PC-9 (cell line): ENCODE measurements around the gene YWHAB. TPM values are rescaled to one million over a fixed set of nuclear protein-coding genes. Genes with fewer than 3 reads are reported as not detected.

Source experiments
- BruUV-seq: library from RNA; stranded (reverse); fragments of 400-500 nt; replicated peaks from 2 replicates; lab custom pipeline; 2021; lab: Mats Ljungman, UMichigan
- CTCF ChIA-PET: fragments of 300-600 bp; sonication (Branson Sonifier 250); formaldehyde crosslinking; loops from one replicate; lab custom pipeline; 2022; ENCODE audit warnings: antibody characterized with exemption; lab: Charles Lee
- POLR2A ChIA-PET: fragments of 300-600 bp; sonication (Branson Sonifier 250); formaldehyde crosslinking; loops from one replicate; lab custom pipeline; 2022; ENCODE audit warnings: antibody characterized with exemption; ENCODE audit not compliant: unreplicated experiment; lab: Charles Lee
- DNase-seq, 2 experiments: peaks; one replicate each; pipeline versions ENCODE4 v3.0.0 to v3.0.0-alpha.2; 2015 to 2022; ENCODE audit warnings: mixed read lengths in 1 of 2
- H2AFZ ChIP-seq: fragments of 200-600 bp; sonication (generic); 2 replicates; pipeline ENCODE4 v1.8.1; 2017; ENCODE audit warnings: antibody characterized with exemption
- H3F3A ChIP-seq: fragments of 200-600 bp; sonication (generic); 2 replicates; pipeline ENCODE4 v1.8.1; 2017; ENCODE audit warnings: antibody characterized with exemption, mild to moderate bottlenecking, low read depth; ENCODE audit not compliant: insufficient read depth
- H3K27ac ChIP-seq: fragments of 200-600 bp; sonication (generic); 2 replicates; pipeline ENCODE4 v1.6.1; 2016; ENCODE audit warnings: mixed run types
- H3K27me3 ChIP-seq: fragments of 200-600 bp; sonication (generic); 2 replicates; pipeline ENCODE4 v1.6.1; 2016; ENCODE audit warnings: low read depth, mixed run types; ENCODE audit not compliant: insufficient read depth
- H3K36me3 ChIP-seq: fragments of 200-600 bp; sonication (generic); 2 replicates; pipeline ENCODE4 v1.6.1; 2016; ENCODE audit warnings: low read depth, mixed run types
- H3K4me1 ChIP-seq: fragments of 200-600 bp; sonication (generic); replicated peaks from 2 replicates; pipeline ENCODE4 v1.6.1; 2016; ENCODE audit warnings: mixed run types; ENCODE audit not compliant: insufficient read depth
- H3K4me2 ChIP-seq: fragments of 200-600 bp; sonication (generic); 2 replicates; pipeline ENCODE4 v1.6.1; 2017; ENCODE audit warnings: mixed run types
- H3K4me3 ChIP-seq: fragments of 200-600 bp; sonication (generic); 2 replicates; pipeline ENCODE4 v1.6.1; 2016; ENCODE audit warnings: mixed run types
- H3K79me2 ChIP-seq: fragments of 200-600 bp; sonication (generic); 2 replicates; pipeline ENCODE4 v1.6.1; 2017; ENCODE audit warnings: low read depth, mixed run types
- H3K9me2 ChIP-seq: fragments of 200-600 bp; sonication (generic); 2 replicates; pipeline ENCODE4 v1.8.1; 2017; ENCODE audit warnings: mild to moderate bottlenecking; ENCODE audit not compliant: insufficient read depth
- H3K9me3 ChIP-seq: fragments of 200-600 bp; sonication (generic); 2 replicates; pipeline ENCODE4 v1.8.1; 2016; ENCODE audit warnings: low read depth; ENCODE audit not compliant: insufficient read depth
- H4K20me1 ChIP-seq: fragments of 200-600 bp; sonication (generic); 2 replicates; pipeline ENCODE4 v1.8.1; 2017; ENCODE audit not compliant: insufficient read depth
- CTCF ChIP-seq: fragments of 200-600 bp; sonication (generic); conservative IDR thresholded peaks from 2 replicates; pipeline ENCODE4 v1.6.1; 2017; ENCODE audit warnings: mixed run types, antibody characterized with exemption, mild to moderate bottlenecking, moderate library complexity
- EZH2 ChIP-seq: fragments of 200-600 bp; sonication (generic); IDR thresholded peaks from 2 replicates; pipeline ENCODE4 v1.8.0; 2017; ENCODE audit warnings: antibody characterized with exemption, low read depth
- intact Hi-C: fragments of 100-400 bp; cut with micrococcal nuclease; formaldehyde crosslinking; loops from one replicate; pipeline ENCODE4 v1.10.0; 2022; ENCODE audit not compliant: unreplicated experiment
- total RNA-seq: library from RNA; stranded (reverse); gene quantifications from 2 replicates; pipeline ENCODE4 v1.2.3, GENCODE V29; 2021

YWHAB gene
- total RNA-seq, 1 experiment from 2014 or later: 249 TPM

- ChIA-PET CTCF (no interaction called here), POLR2A (no interaction called here)
- Histone ChIP-seq H2AFZ (no peak overlapping the region), H3K4me3 (no peak overlapping the region), H3K4me2 (no peak overlapping the region), H4K20me1 (peaks cover 6% of the 10 kb centered on the region; the same call in 1 of the 2 replicates), H3K9me3 (no peaks in the 10 kb centered on the region), H3K79me2 (no peaks in the 10 kb centered on the region), H3K4me1 (no peaks in the 10 kb centered on the region), H3K36me3 (peaks cover 63% of the 10 kb centered on the region), H3F3A (peaks cover 27% of the 10 kb centered on the region; the same call in 1 of the 2 replicates), H3K9me2 (no peaks in the 10 kb centered on the region), H3K27me3 (no peaks in the 10 kb centered on the region), H3K27ac (no peak overlapping the region)
- intact Hi-C loops: no loop called here
- no TSS peak for BruUV-seq
- DNase-seq: no peak
- TF ChIP-seq CTCF (no peak), EZH2 (no peak)
These were observed 63.0 kb downstream of the YWHAB start for GRCh38 chr20:44948513-44948912.

GRCh38 chr20:44950368-44950767 lies 64.9 kb downstream of the YWHAB start:
- no TSS peak for BruUV-seq
- intact Hi-C loops: no loop called here
- ChIA-PET CTCF (no interaction called here), POLR2A (no interaction called here)
- Histone ChIP-seq H3F3A (peaks cover 27% of the 10 kb centered on the region; the same call in 1 of the 2 replicates), H3K9me3 (no peaks in the 10 kb centered on the region), H3K27ac (no peak overlapping the region), H2AFZ (no peak overlapping the region), H3K4me1 (no peaks in the 10 kb centered on the region), H3K4me2 (no peak overlapping the region), H3K4me3 (no peak overlapping the region), H3K36me3 (peaks cover 66% of the 10 kb centered on the region), H4K20me1 (peaks cover 3% of the 10 kb centered on the region; the same call in 1 of the 2 replicates), H3K27me3 (no peaks in the 10 kb centered on the region), H3K9me2 (no peaks in the 10 kb centered on the region), H3K79me2 (0 out of 2 replicates have a peak, but pooled peaks cover 3% of the 10 kb centered on the region)
- DNase-seq: no peak
- TF ChIP-seq CTCF (no peak), EZH2 (no peak)

GRCh38 chr20:44952731-44953130 lies 67.2 kb downstream of the YWHAB start:
- Histone ChIP-seq H3K9me2 (no peaks in the 10 kb centered on the region), H2AFZ (no peak overlapping the region), H3K27ac (no peak overlapping the region), H3K36me3 (peaks cover 70% of the 10 kb centered on the region), H3K79me2 (peaks cover 27% of the 10 kb centered on the region), H3F3A (peaks cover 30% of the 10 kb centered on the region; the same call in 1 of the 2 replicates), H3K4me2 (no peak overlapping the region), H3K4me3 (no peak overlapping the region), H3K9me3 (no peaks in the 10 kb centered on the region), H4K20me1 (peaks cover 3% of the 10 kb centered on the region; the same call in 1 of the 2 replicates), H3K4me1 (no peaks in the 10 kb centered on the region), H3K27me3 (no peaks in the 10 kb centered on the region)
- intact Hi-C loops: no loop called here
- TF ChIP-seq CTCF (no peak), EZH2 (no peak)
- no TSS peak for BruUV-seq
- ChIA-PET POLR2A (interaction anchor here (0.6 to 0.8 kb wide), 2 partner anchors 73 to 301 kb away, joined by 4 to 6 read pairs; partner anchors contain the start of gene SLPI), CTCF (no interaction called here)
- no peak for DNase-seq
